T-cell (primary cell): ENCODE results near the gene ZNF683. TPM values are rescaled to one million over a fixed set of nuclear protein-coding genes. Genes with fewer than 3 reads are reported as not detected.

Source experiments
- ATAC-seq, 4 experiments: fragments of 200-7000 bp in 3 of 4; fragments of 150-1000 bp in 1 of 4; cut with Tn5 transposase; replicated peaks in 1 of 4; 1 replicate in 3 of 4; 2 replicates in 1 of 4; pipeline ENCODE4 v1.10.0; 2021; ENCODE audit warnings: moderate library complexity in 3 of 4, mild to moderate bottlenecking in 2 of 4, moderate number of reproducible peaks in 1 of 4
- CTCF ChIA-PET, 2 donors: fragments of 300-600 bp; sonication (Branson Sonifier 250); formaldehyde crosslinking; loops; one replicate each; lab custom pipeline; 2022; ENCODE audit warnings: antibody characterized with exemption in 2 of 2; lab: Charles Lee
- POLR2A ChIA-PET, 2 donors: fragments of 300-600 bp; sonication (Branson Sonifier 250); formaldehyde crosslinking; loops; one replicate each; lab custom pipeline; 2022; ENCODE audit warnings: antibody characterized with exemption in 2 of 2; lab: Charles Lee
- DNase-seq, 35 experiments: peaks; one replicate each; pipeline versions ENCODE4 v3.0.0 to v3.0.0-alpha.2; 2013 to 2023
- H3K27ac ChIP-seq: one replicate; pipeline ENCODE4 v1.5.1; 2013; ENCODE audit warnings: low read length
- H3K27me3 ChIP-seq, 2 experiments: replicated peaks in 1 of 2; 1 replicate in 1 of 2; 2 replicates in 1 of 2; pipeline versions ENCODE4 v1.6.1 to v1.7.0; 2013; ENCODE audit warnings: low read length in 1 of 2, mixed read lengths in 1 of 2; ENCODE audit not compliant: control insufficient read depth in 2 of 2, insufficient read depth in 2 of 2; ENCODE audit errors: extremely low read depth in 1 of 2
- H3K36me3 ChIP-seq, 2 donors: 1 replicate in 1 of 2; 2 replicates in 1 of 2; pipeline versions ENCODE4 v1.6.1 to v1.7.0; 2013; ENCODE audit warnings: low read length in 1 of 2; ENCODE audit not compliant: control insufficient read depth in 2 of 2, insufficient read depth in 1 of 2; ENCODE audit errors: extremely low read depth in 1 of 2
- H3K4me1 ChIP-seq, 2 experiments: 1 replicate in 1 of 2; 2 replicates in 1 of 2; pipeline versions ENCODE4 v1.6.1 to v1.7.0; 2013; ENCODE audit warnings: low read length in 2 of 2, mixed read lengths in 1 of 2; ENCODE audit not compliant: insufficient read depth in 2 of 2, control insufficient read depth in 1 of 2; ENCODE audit errors: extremely low read depth in 1 of 2
- H3K4me3 ChIP-seq, 2 donors: 1 replicate in 1 of 2; 2 replicates in 1 of 2; pipeline versions ENCODE4 v1.5.1 to v1.7.0; 2013; ENCODE audit warnings: mild to moderate bottlenecking in 2 of 2, low read length in 1 of 2, moderate library complexity in 1 of 2; ENCODE audit not compliant: control insufficient read depth in 1 of 2; ENCODE audit errors: extremely low read depth in 1 of 2
- H3K9me3 ChIP-seq: 2 replicates; pipeline ENCODE4 v1.7.0; 2013
- H3K27ac Mint-ChIP-seq, 2 donors: one replicate each; pipeline ENCODE4 v1.8.0; 2020 to 2021; ENCODE audit warnings: mild to moderate bottlenecking in 2 of 2, mixed read lengths in 2 of 2
- H3K27me3 Mint-ChIP-seq, 2 donors: one replicate each; pipeline ENCODE4 v1.8.0; 2021 to 2022; ENCODE audit warnings: mixed read lengths in 2 of 2
- H3K36me3 Mint-ChIP-seq: one replicate; pipeline ENCODE4 v1.8.0; 2021; ENCODE audit warnings: mixed read lengths
- H3K4me1 Mint-ChIP-seq, 3 donors: one replicate each; pipeline ENCODE4 v1.8.0; 2020 to 2022; ENCODE audit warnings: mixed read lengths in 3 of 3, mild to moderate bottlenecking in 1 of 3
- H3K4me3 Mint-ChIP-seq, 3 donors: one replicate each; pipeline ENCODE4 v1.8.0; 2020 to 2022; ENCODE audit warnings: mild to moderate bottlenecking in 3 of 3, mixed read lengths in 3 of 3, moderate library complexity in 3 of 3
- H3K9me3 Mint-ChIP-seq, 3 donors: one replicate each; pipeline ENCODE4 v1.8.0; 2020 to 2022; ENCODE audit warnings: mixed read lengths in 3 of 3
- WGBS: methylation state at CpG from one replicate; pipeline ENCODE4 v1.1.5; 2013; ENCODE audit warnings: missing lambda C conversion rate; ENCODE audit not compliant: insufficient coverage; 5-methylcytosine and 5-hydroxymethylcytosine counted together
- total RNA-seq, 35 experiments: library from RNA in 6 of 35; stranded (reverse) in 6 of 35; fragments of 120-200 nt in 1 of 35; gene quantifications; one replicate each; pipeline versions ENCODE4 v1.2.1 to v1.2.4 and lab custom pipeline; 2013 to 2026

Gene ZNF683
- total RNA-seq, 5 donors from 2014 or later (not counting 1 experiment from before 2014, with no cell fraction given): 0.32 to 23.1 (median 5.3) TPM

GRCh38 chr1:26404641-26405040, 32.1 kb upstream of the ZNF683 start:
- H3K9me3 ChIP-seq: no peaks in the 10 kb centered on the region
- no CpG with 5 or more reads among the region's 2 CpGs for WGBS
- H3K27ac ChIP-seq: no peak overlapping the region
- Mint-ChIP-seq H3K4me3 (no peak overlapping the region), H3K9me3 (no peaks in the 10 kb centered on the region), H3K36me3 (no peaks in the 10 kb centered on the region), H3K4me1 (peaks cover 13% of the 10 kb centered on the region in 3 donors), H3K27me3 (peaks cover 28 to 35% of the 10 kb centered on the region in 2 donors), H3K27ac (no peak overlapping the region)
- peaks cover 0 to 45% of the 10 kb centered on the region in 2 experiments for H3K27me3 ChIP-seq
- ChIA-PET POLR2A (no interaction called here), CTCF (no interaction called here)
- no peak overlapping the region for H3K4me3 ChIP-seq
- no peak for ATAC-seq
- peaks cover 10 to 15% of the 10 kb centered on the region in 2 experiments for H3K4me1 ChIP-seq
- no peak for DNase-seq
- no peaks in the 10 kb centered on the region for H3K36me3 ChIP-seq

GRCh38 chr1:26403656-26404055, 31.1 kb upstream of the ZNF683 start:
- ChIA-PET CTCF (interaction anchor here in 1 of 2 donors (0.6 kb wide), 1 partner anchor 616 kb away, joined by 4 read pairs; no protein-coding TSS in a partner anchor), POLR2A (no interaction called here)
- H3K36me3 ChIP-seq: no peaks in the 10 kb centered on the region
- ATAC-seq (no peak), DNase-seq (no peak)
- peaks cover 0 to 35% of the 10 kb centered on the region in 2 experiments for H3K27me3 ChIP-seq
- no peak overlapping the region for H3K4me3 ChIP-seq
- peaks cover 22 to 25% of the 10 kb centered on the region in 2 donors for H3K27me3 Mint-ChIP-seq
- H3K9me3 ChIP-seq: no peaks in the 10 kb centered on the region
- H3K27ac Mint-ChIP-seq: peak overlapping the region in 1 of 2 donors; percentile 27
- H3K4me1 Mint-ChIP-seq: peaks cover 3% of the 10 kb centered on the region in 3 donors
- no peaks in the 10 kb centered on the region for H3K36me3 Mint-ChIP-seq
- peaks cover under 1 to 5% of the 10 kb centered on the region in 2 experiments for H3K4me1 ChIP-seq
- H3K27ac ChIP-seq: no peak overlapping the region
- 34% methylated on average over 2 of the region's 4 CpGs for WGBS
- H3K4me3 Mint-ChIP-seq: no peak overlapping the region
- H3K9me3 Mint-ChIP-seq: no peaks in the 10 kb centered on the region

- Histone ChIP-seq H3K4me1 (no peaks in the 10 kb centered on the region), H3K4me3 (no peak overlapping the region), H3K36me3 (no peaks in the 10 kb centered on the region), H3K27ac (no peak overlapping the region), H3K27me3 (peaks cover 0 to 27% of the 10 kb centered on the region in 2 experiments), H3K9me3 (no peaks in the 10 kb centered on the region)
- POLR2A ChIA-PET: interaction anchor here in 1 of 2 donors (0.7 kb wide), 1 partner anchor 8 kb away, joined by 3 read pairs; no protein-coding TSS in a partner anchor
- Mint-ChIP-seq H3K9me3 (no peaks in the 10 kb centered on the region), H3K27me3 (peaks cover 22% of the 10 kb centered on the region in 2 donors), H3K27ac (no peak overlapping the region), H3K4me3 (no peak overlapping the region), H3K4me1 (no peaks in the 10 kb centered on the region), H3K36me3 (no peaks in the 10 kb centered on the region)
- DNase-seq (no peak), ATAC-seq (no peak)
- 75% methylated on average over 3 of the region's 3 CpGs for WGBS
- CTCF ChIA-PET: interaction anchor here in 1 of 2 donors (1.5 kb wide), 1 partner anchor 15 kb away, joined by 4 read pairs; no protein-coding TSS in a partner anchor
Measured at GRCh38 chr1:26401891-26402290, 29.3 kb upstream of the ZNF683 start.

- Histone ChIP-seq H3K4me3 (no peak overlapping the region), H3K27me3 (peaks cover 0 to 18% of the 10 kb centered on the region in 2 experiments), H3K4me1 (peaks cover 0 to 3% of the 10 kb centered on the region in 2 experiments), H3K36me3 (no peaks in the 10 kb centered on the region), H3K27ac (no peak overlapping the region), H3K9me3 (no peaks in the 10 kb centered on the region)
- no peak overlapping the region for H3K4me3 Mint-ChIP-seq
- ChIA-PET CTCF (interaction anchor here in 1 of 2 donors (0.6 kb wide), 2 partner anchors 8 to 18 kb away, joined by 3 read pairs; no protein-coding TSS in a partner anchor), POLR2A (no interaction called here)
- no peaks in the 10 kb centered on the region for H3K36me3 Mint-ChIP-seq
- peaks cover 3 to 6% (median 4%) of the 10 kb centered on the region in 3 donors for H3K4me1 Mint-ChIP-seq
- H3K9me3 Mint-ChIP-seq: no peaks in the 10 kb centered on the region
- no peak for ATAC-seq
- no peak for DNase-seq
- no CpG with 5 or more reads among the region's 3 CpGs for whole genome bisulfite sequencing
- no peak overlapping the region for H3K27ac Mint-ChIP-seq
- H3K27me3 Mint-ChIP-seq: peaks cover 17 to 19% of the 10 kb centered on the region in 2 donors
Measured at GRCh38 chr1:26399034-26399433, 26.5 kb upstream of the ZNF683 start.

- Mint-ChIP-seq H3K4me3 (no peak overlapping the region), H3K9me3 (no peaks in the 10 kb centered on the region), H3K27me3 (peaks cover 0 to 3% of the 10 kb centered on the region in 2 donors), H3K4me1 (peaks cover 14 to 16% (median 16%) of the 10 kb centered on the region in 3 donors), H3K27ac (no peak overlapping the region), H3K36me3 (no peaks in the 10 kb centered on the region)
- no CpG with 5 or more reads among the region's 8 CpGs for WGBS
- no peak overlapping the region for H3K4me3 ChIP-seq
- no peaks in the 10 kb centered on the region for H3K9me3 ChIP-seq
- ChIA-PET POLR2A (no interaction called here), CTCF (interaction anchor here (0.6 to 1.7 kb wide), 3 partner anchors 18 to 21 kb away, joined by 3 to 5 read pairs (median 5); no protein-coding TSS in a partner anchor)
- peaks cover 0 to 15% of the 10 kb centered on the region in 2 experiments for H3K4me1 ChIP-seq
- H3K27ac ChIP-seq: no peak overlapping the region
- H3K27me3 ChIP-seq: peaks cover 0 to under 1% of the 10 kb centered on the region in 2 experiments
- no peaks in the 10 kb centered on the region for H3K36me3 ChIP-seq
- DNase-seq (no peak), ATAC-seq (no peak)
Measured at GRCh38 chr1:26395754-26396153, 23.2 kb upstream of the ZNF683 start.

- CTCF ChIA-PET: interaction anchor here in 1 of 2 donors (0.6 to 1.5 kb wide), 6 partner anchors 8 to 222 kb away, joined by 3 to 7 read pairs (median 3); partner anchors contain the start of gene ZNF593
- Histone ChIP-seq H3K9me3 (no peaks in the 10 kb centered on the region), H3K4me3 (no peak overlapping the region), H3K27ac (no peak overlapping the region), H3K4me1 (peaks cover 0 to 29% of the 10 kb centered on the region in 2 experiments), H3K27me3 (no peaks in the 10 kb centered on the region), H3K36me3 (no peaks in the 10 kb centered on the region)
- Mint-ChIP-seq H3K36me3 (no peaks in the 10 kb centered on the region), H3K27ac (peak overlapping the region; percentile 12 to 30), H3K27me3 (no peaks in the 10 kb centered on the region), H3K9me3 (no peaks in the 10 kb centered on the region), H3K4me1 (peaks cover 27 to 39% (median 31%) of the 10 kb centered on the region in 3 donors), H3K4me3 (no peak overlapping the region)
- WGBS: 0% methylated on average over 2 of the region's 3 CpGs
- DNase-seq (peak in 27 of 35 experiments; percentile 8 to 77 (median 35)), ATAC-seq (peak; percentile 64 to 82 (median 74))
- POLR2A ChIA-PET: no interaction called here
Measured at GRCh38 chr1:26391450-26391849, 18.9 kb upstream of the ZNF683 start.
